Measurements from ENCODE around the gene ZNF346. TPM values are rescaled to one million over a fixed set of nuclear protein-coding genes. Genes with fewer than 3 reads are reported as not detected.

ZNF346 gene
- total RNA-seq, 2 experiments from 2014 or later: 21.2 TPM

- CTCF ChIA-PET: interaction anchor here (0.8 to 2.1 kb wide), 3 partner anchors 9 to 558 kb away, joined by 3 to 7 read pairs (median 4); no protein-coding TSS in a partner anchor
These were observed 16.8 kb upstream of the ZNF346 start for GRCh38 chr5:177005619-177006264.

GRCh38 chr5:177006265-177006972, 16.1 kb upstream of the ZNF346 start, which contains the start of gene UIMC1:
Gene UIMC1, minus strand, starts transcription at chr5:177006779. Its CDS starts 24,164 bp downstream, at chr5:176982615.
- ChIA-PET POLR2A (interaction anchor here (0.7 to 1.5 kb wide), 3 partner anchors 10 to 290 kb away, joined by 3 to 6 read pairs (median 3); no protein-coding TSS in a partner anchor), CTCF (interaction anchor here (0.6 to 2.1 kb wide), 4 partner anchors 10 to 559 kb away, joined by 3 to 7 read pairs (median 4); no protein-coding TSS in a partner anchor)

More at GRCh38 chr5:177005619-177006264, 16.8 kb upstream of the ZNF346 start:
- POLR2A ChIA-PET: interaction anchor here (0.6 to 0.9 kb wide), 2 partner anchors 9 to 16 kb away, joined by 3 read pairs; partner anchors contain the start of gene ZNF346

- POLR2A ChIA-PET: interaction anchor here (0.6 kb wide), 1 partner anchor 18 kb away, joined by 7 read pairs; no protein-coding TSS in a partner anchor
These were observed 13.8 kb upstream of the ZNF346 start for GRCh38 chr5:177008716-177009115.

GRCh38 chr5:177010153-177010552, 12.3 kb upstream of the ZNF346 start:
- CTCF ChIA-PET: no interaction called here

More at GRCh38 chr5:177008716-177009115, 13.8 kb upstream of the ZNF346 start:
- CTCF ChIA-PET: no interaction called here

GRCh38 chr5:177015156-177015555, 7.3 kb upstream of the ZNF346 start:
- CTCF ChIA-PET: no interaction called here
- POLR2A ChIA-PET: no interaction called here

More at GRCh38 chr5:177010153-177010552, 12.3 kb upstream of the ZNF346 start:
- POLR2A ChIA-PET: no interaction called here

GRCh38 chr5:177018341-177018740, 4.2 kb upstream of the ZNF346 start:
- POLR2A ChIA-PET: no interaction called here

GRCh38 chr5:177020033-177020432, 2.5 kb upstream of the ZNF346 start:
- POLR2A ChIA-PET: interaction anchor here (0.5 kb wide), 1 partner anchor 25 kb away, joined by 7 read pairs; no protein-coding TSS in a partner anchor
- CTCF ChIA-PET: no interaction called here

More at GRCh38 chr5:177018341-177018740, 4.2 kb upstream of the ZNF346 start:
- CTCF ChIA-PET: no interaction called here

- POLR2A ChIA-PET: interaction anchor here (0.5 to 0.6 kb wide), 2 partner anchors 27 to 42 kb away, joined by 3 read pairs; no protein-coding TSS in a partner anchor
- CTCF ChIA-PET: interaction anchor here (1.0 to 2.2 kb wide), 3 partner anchors 18 to 49 kb away, joined by 3 to 5 read pairs (median 3); no protein-coding TSS in a partner anchor
These were observed 788 bp downstream of the ZNF346 start for GRCh38 chr5:177023303-177023664.

- CTCF ChIA-PET: interaction anchor here (0.6 kb wide), 1 partner anchor 68 kb away, joined by 3 read pairs; no protein-coding TSS in a partner anchor
These were observed 2.1 kb downstream of the ZNF346 start for GRCh38 chr5:177024559-177024958.

GRCh38 chr5:177025101-177025601, 2.7 kb downstream of the ZNF346 start:
- ChIA-PET POLR2A (no interaction called here), CTCF (interaction anchor here (0.6 kb wide), 1 partner anchor 33 kb away, joined by 3 read pairs; no protein-coding TSS in a partner anchor)

More at GRCh38 chr5:177024559-177024958, 2.1 kb downstream of the ZNF346 start:
- POLR2A ChIA-PET: no interaction called here

GRCh38 chr5:177027665-177028064, 5.2 kb downstream of the ZNF346 start:
- ChIA-PET CTCF (interaction anchor here (0.7 to 1.2 kb wide), 3 partner anchors 83 to 369 kb away, joined by 3 read pairs; no protein-coding TSS in a partner anchor), POLR2A (interaction anchor here (0.5 to 0.7 kb wide), 3 partner anchors 19 to 367 kb away, joined by 3 to 7 read pairs (median 4); no protein-coding TSS in a partner anchor)

- ChIA-PET POLR2A (no interaction called here), CTCF (no interaction called here)
These were observed 7.0 kb downstream of the ZNF346 start for GRCh38 chr5:177029498-177029897.

- CTCF ChIA-PET: no interaction called here
These were observed 13.5 kb downstream of the ZNF346 start for GRCh38 chr5:177035976-177036375.

GRCh38 chr5:177036443-177036842, 13.9 kb downstream of the ZNF346 start:
- POLR2A ChIA-PET: no interaction called here
- CTCF ChIA-PET: no interaction called here

More at GRCh38 chr5:177035976-177036375, 13.5 kb downstream of the ZNF346 start:
- POLR2A ChIA-PET: no interaction called here

GRCh38 chr5:177036921-177037320, 14.4 kb downstream of the ZNF346 start:
- ChIA-PET CTCF (no interaction called here), POLR2A (no interaction called here)

- ChIA-PET POLR2A (no interaction called here), CTCF (no interaction called here)
These were observed 18.4 kb downstream of the ZNF346 start for GRCh38 chr5:177040814-177041420.

- ChIA-PET CTCF (no interaction called here), POLR2A (no interaction called here)
These were observed 19.4 kb downstream of the ZNF346 start for GRCh38 chr5:177041936-177042335.

GRCh38 chr5:177043114-177043513, 20.6 kb downstream of the ZNF346 start:
- ChIA-PET POLR2A (no interaction called here), CTCF (no interaction called here)

- ChIA-PET POLR2A (no interaction called here), CTCF (interaction anchor here (0.9 kb wide), 1 partner anchor 9 kb away, joined by 3 read pairs; no protein-coding TSS in a partner anchor)
These were observed 21.5 kb downstream of the ZNF346 start for GRCh38 chr5:177043958-177044357.

Measured in activated CD8-positive, alpha-beta memory T cell treated with anti-CD3 and anti-CD28 coated beads for 36 hours (primary cell).